Gastrocnemius medialis (tissue), 4 donors: ENCODE results near the gene COL10A1. TPM values are rescaled to one million over a fixed set of nuclear protein-coding genes. Genes with fewer than 3 reads are reported as not detected.

ENCODE experiments used
- ATAC-seq, 2 donors: fragments of 150-250 bp; one replicate each; pipeline ENCODE4 v1.9.1; 2016
- DNase-seq, 2 donors: peaks; one replicate each; pipeline ENCODE4 v3.0.0-alpha.2; 2019
- H3K27ac ChIP-seq, 4 donors: fragments of 200-600 bp; sonication (generic); 1 replicate in 1 of 4; 2 replicates in 3 of 4; pipeline ENCODE4 v1.5.1; 2016 to 2018; ENCODE audit warnings: mild to moderate bottlenecking in 2 of 4, moderate library complexity in 1 of 4
- H3K27me3 ChIP-seq, 3 donors: fragments of 200-600 bp; sonication (generic) in 2 of 3; 1 replicate in 1 of 3; 2 replicates in 2 of 3; pipeline versions ENCODE4 v1.5.1 to v1.6.0; 2016 to 2019; ENCODE audit warnings: mild to moderate bottlenecking in 1 of 3, moderate library complexity in 1 of 3
- H3K36me3 ChIP-seq, 2 donors: fragments of 200-600 bp; sonication (generic) in 1 of 2; one replicate each; pipeline ENCODE4 v1.5.1; 2017 to 2018
- H3K4me1 ChIP-seq, 2 donors: fragments of 200-600 bp; sonication (generic) in 1 of 2; one replicate each; pipeline ENCODE4 v1.5.1; 2016 to 2017; ENCODE audit warnings: mild to moderate bottlenecking in 2 of 2
- H3K4me3 ChIP-seq, 4 donors: fragments of 200-600 bp; sonication (generic) in 3 of 4; 1 replicate in 1 of 4; 2 replicates in 3 of 4; pipeline ENCODE4 v1.5.1; 2016 to 2019; ENCODE audit warnings: mild to moderate bottlenecking in 2 of 4
- H3K9me3 ChIP-seq, 3 donors: fragments of 200-600 bp; sonication (generic) in 2 of 3; 1 replicate in 1 of 3; 2 replicates in 2 of 3; pipeline ENCODE4 v1.5.1; 2016 to 2019
- POLR2A ChIP-seq, 2 donors: fragments of 450-650 bp; IDR thresholded peaks; one replicate each; pipeline ENCODE4 v1.6.1; 2017; ENCODE audit warnings: antibody characterized with exemption in 2 of 2, mild to moderate bottlenecking in 2 of 2, moderate library complexity in 2 of 2
- in situ Hi-C, 4 donors: fragments of 200-750 bp; cut with MboI; loops; one replicate each; pipeline versions ENCODE4 v1.15.0 to v1.8.0; 2017; ENCODE audit warnings: low sequenced_read_pairs in 4 of 4
- intact Hi-C: fragments of 100-400 bp; cut with DNase I; formaldehyde crosslinking; loops from one replicate; pipeline ENCODE4 v1.15.1; 2023; ENCODE audit warnings: low total_unique reads
- total RNA-seq, 4 donors: library from RNA; depleted of rRNA; stranded (reverse); fragments of >200 nt; gene quantifications; one replicate each; pipeline versions ENCODE4 v1.1.0 to v1.2.3, GENCODE V29; 2016
- TF ChIP-seq, protein P1 (sequence below), 5 experiments: fragments of 450-650 bp in 3 of 5; fragments of 200-600 bp in 2 of 5; sonication (generic) in 2 of 5; IDR thresholded peaks in 4 of 5; conservative IDR thresholded peaks in 1 of 5; 1 replicate in 4 of 5; 2 replicates in 1 of 5; pipeline ENCODE4 v1.5.1; 2016 to 2019; ENCODE audit warnings: antibody characterized with exemption in 5 of 5, mild to moderate bottlenecking in 3 of 5, moderate library complexity in 3 of 5

COL10A1 gene
- total RNA-seq, 4 donors from 2014 or later = not detected

DNA sequence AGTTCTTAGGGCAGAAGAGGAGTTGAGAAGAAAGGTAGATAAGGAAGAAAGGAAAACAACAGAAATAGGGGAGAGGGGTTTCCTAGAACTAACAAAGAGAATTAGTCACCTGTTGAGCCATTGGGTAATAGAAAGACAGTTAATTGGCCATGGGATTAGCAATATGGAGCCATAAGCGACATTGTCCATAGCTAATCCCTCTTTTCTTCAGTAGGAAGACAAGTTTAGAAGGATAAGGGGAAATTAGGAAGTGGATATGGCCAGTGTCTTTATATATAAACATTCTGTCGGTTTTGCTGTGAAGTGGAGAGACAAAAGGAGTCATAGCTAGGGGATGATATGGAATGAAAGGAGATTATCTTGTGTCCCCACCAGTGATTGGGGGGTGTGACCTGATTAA is 43.9 kb upstream of the COL10A1 start:
- Histone ChIP-seq H3K4me3 (no peak overlapping the region), H3K36me3 (no peaks in the 10 kb centered on the region)
- TF ChIP-seq, protein P1, sequence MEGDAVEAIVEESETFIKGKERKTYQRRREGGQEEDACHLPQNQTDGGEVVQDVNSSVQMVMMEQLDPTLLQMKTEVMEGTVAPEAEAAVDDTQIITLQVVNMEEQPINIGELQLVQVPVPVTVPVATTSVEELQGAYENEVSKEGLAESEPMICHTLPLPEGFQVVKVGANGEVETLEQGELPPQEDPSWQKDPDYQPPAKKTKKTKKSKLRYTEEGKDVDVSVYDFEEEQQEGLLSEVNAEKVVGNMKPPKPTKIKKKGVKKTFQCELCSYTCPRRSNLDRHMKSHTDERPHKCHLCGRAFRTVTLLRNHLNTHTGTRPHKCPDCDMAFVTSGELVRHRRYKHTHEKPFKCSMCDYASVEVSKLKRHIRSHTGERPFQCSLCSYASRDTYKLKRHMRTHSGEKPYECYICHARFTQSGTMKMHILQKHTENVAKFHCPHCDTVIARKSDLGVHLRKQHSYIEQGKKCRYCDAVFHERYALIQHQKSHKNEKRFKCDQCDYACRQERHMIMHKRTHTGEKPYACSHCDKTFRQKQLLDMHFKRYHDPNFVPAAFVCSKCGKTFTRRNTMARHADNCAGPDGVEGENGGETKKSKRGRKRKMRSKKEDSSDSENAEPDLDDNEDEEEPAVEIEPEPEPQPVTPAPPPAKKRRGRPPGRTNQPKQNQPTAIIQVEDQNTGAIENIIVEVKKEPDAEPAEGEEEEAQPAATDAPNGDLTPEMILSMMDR (IDR thresholded peaks at IDR 0.05 in 4 of 5, conservative IDR thresholded peaks at IDR 0.05 in 1 of 5) = no peak
- TF ChIP-seq POLR2A (IDR thresholded peaks at IDR 0.05) = no peak

DNA sequence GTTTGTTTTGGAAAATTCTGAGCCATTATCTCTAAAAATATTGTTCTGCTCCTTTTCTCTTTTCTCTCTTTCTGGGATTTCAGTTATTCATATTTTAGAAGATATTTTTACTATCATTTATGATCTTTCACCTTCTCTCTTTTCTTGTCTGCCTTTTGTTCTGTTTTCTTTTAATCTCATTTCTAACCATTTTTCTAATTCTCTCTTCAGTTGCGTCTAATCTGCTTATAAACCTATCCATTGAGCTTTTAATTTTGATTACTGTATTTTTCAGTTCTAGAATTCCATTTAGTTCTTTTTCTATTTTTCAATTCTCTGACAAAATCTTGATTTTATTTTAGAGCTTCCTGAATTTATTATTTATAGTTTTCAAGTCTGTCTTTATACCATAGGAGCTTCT is 42.2 kb upstream of the COL10A1 start:
- H3K27me3 ChIP-seq = no peaks in the 10 kb centered on the region
- intact Hi-C loops (no loop called here), in situ Hi-C loops (no loop called here)
- ATAC-seq = no peak
- no peak overlapping the region for H3K27ac ChIP-seq
- H3K4me1 ChIP-seq = peaks cover 0 to 3% of the 10 kb centered on the region in 2 donors
- TF ChIP-seq, protein P1 (IDR thresholded peaks at IDR 0.05 in 4 of 5, conservative IDR thresholded peaks at IDR 0.05 in 1 of 5) = no peak
- TF ChIP-seq POLR2A (IDR thresholded peaks at IDR 0.05) = no peak
- no peaks in the 10 kb centered on the region for H3K36me3 ChIP-seq
- DNase-seq = no peak
- H3K9me3 ChIP-seq = no peaks in the 10 kb centered on the region
- no peak overlapping the region for H3K4me3 ChIP-seq

More for the DNA sequence above, 43.9 kb upstream of the COL10A1 start:
- Histone ChIP-seq H3K9me3 (peaks cover 0 to 1% (median 0%) of the 10 kb centered on the region in 3 donors), H3K4me1 (peaks cover 3% of the 10 kb centered on the region in 2 donors), H3K27me3 (no peaks in the 10 kb centered on the region), H3K27ac (no peak overlapping the region)
- in situ Hi-C loops (no loop called here), intact Hi-C loops (no loop called here)
- no peak for DNase-seq
- ATAC-seq = no peak

DNA sequence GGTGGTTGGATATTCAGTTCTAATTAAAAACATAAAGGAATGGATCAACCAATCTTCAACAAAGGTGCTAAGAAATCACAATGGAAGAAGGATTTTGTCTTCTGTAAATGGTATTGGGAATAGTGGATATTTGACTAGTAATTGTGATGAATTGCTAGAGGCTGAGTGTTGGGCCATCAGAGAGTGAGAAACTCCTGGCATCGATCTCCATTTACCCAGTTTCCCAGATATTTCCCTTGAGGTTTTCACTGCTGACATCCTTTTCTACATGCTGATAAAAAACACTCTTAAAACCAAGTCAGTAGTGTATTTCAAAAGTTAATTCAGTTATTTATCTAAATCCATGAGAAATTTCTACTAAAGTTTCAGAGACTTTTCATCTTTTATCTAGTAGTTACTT is 40.4 kb upstream of the COL10A1 start:
- ATAC-seq = no peak
- H3K27me3 ChIP-seq = no peaks in the 10 kb centered on the region
- no peaks in the 10 kb centered on the region for H3K36me3 ChIP-seq
- intact Hi-C loops = no loop called here
- peaks cover 0 to 3% of the 10 kb centered on the region in 2 donors for H3K4me1 ChIP-seq
- TF ChIP-seq, protein P1 (IDR thresholded peaks at IDR 0.05 in 4 of 5, conservative IDR thresholded peaks at IDR 0.05 in 1 of 5) = no peak
- no peak for TF ChIP-seq POLR2A (IDR thresholded peaks at IDR 0.05)
- in situ Hi-C loops = no loop called here
- no peaks in the 10 kb centered on the region for H3K9me3 ChIP-seq
- DNase-seq = no peak
- H3K4me3 ChIP-seq = no peak overlapping the region
- H3K27ac ChIP-seq = no peak overlapping the region

DNA sequence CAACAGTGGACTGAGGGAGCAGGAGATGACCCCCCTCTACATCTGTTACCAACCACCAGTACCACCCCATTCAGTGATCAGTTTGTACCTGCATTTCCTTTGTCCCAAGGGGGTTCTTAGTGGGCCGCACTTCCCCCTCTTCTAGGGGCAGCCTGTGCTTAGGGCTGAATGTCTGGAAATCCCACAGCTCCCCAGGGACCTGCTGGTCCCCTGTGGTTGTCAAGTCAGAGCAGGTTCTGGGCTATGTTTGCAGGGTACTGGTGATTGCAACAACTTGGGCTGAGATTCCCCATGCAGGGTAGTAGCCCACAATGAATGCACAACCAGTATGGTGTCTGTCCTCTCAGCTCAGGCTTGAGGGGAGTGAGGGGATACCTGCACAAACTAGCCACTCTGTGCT is 39.7 kb upstream of the COL10A1 start:
- intact Hi-C loops (no loop called here), in situ Hi-C loops (no loop called here)
- Histone ChIP-seq H3K4me3 (no peak overlapping the region), H3K4me1 (peaks cover 0 to 3% of the 10 kb centered on the region in 2 donors), H3K27ac (no peak overlapping the region), H3K9me3 (no peaks in the 10 kb centered on the region), H3K36me3 (no peaks in the 10 kb centered on the region), H3K27me3 (no peaks in the 10 kb centered on the region)
- TF ChIP-seq, protein P1 (IDR thresholded peaks at IDR 0.05 in 4 of 5, conservative IDR thresholded peaks at IDR 0.05 in 1 of 5) = no peak
- no peak for TF ChIP-seq POLR2A (IDR thresholded peaks at IDR 0.05)
- DNase-seq = no peak
- ATAC-seq = no peak
